ENCODE measurements around the gene ANKS3. TPM values are rescaled to one million over a fixed set of nuclear protein-coding genes. Genes with fewer than 3 reads are reported as not detected.

Gene ANKS3
- polyA plus RNA-seq, 3 donors, result 0.59 to 13.7 (median 0.95) TPM

GRCh38 chr16:4699046-4699556, 35.0 kb downstream of the ANKS3 start:
- H2AFZ ChIP-seq (ENCODE audit: insufficient read depth, low read depth, low read length, poor library complexity, severe bottlenecking), result no peak overlapping the region
- no peak overlapping the region for H3K4me3 ChIP-seq (replicated peaks in 1 of 3; ENCODE audit: low read depth in 2 of 3, low read length in 3 of 3)
- H3K27me3 Mint-ChIP-seq (ENCODE audit: low read depth in 3 of 3), result peaks cover 0 to 2% (median 0%) of the 10 kb centered on the region in 3 donors
- peaks cover 4% of the 10 kb centered on the region for H3K4me1 Mint-ChIP-seq
- intact Hi-C loops (cut with micrococcal nuclease), result no loop called here
- no peak for TF ChIP-seq CTCF (IDR thresholded peaks at IDR 0.05)
- peaks cover 39 to 80% of the 10 kb centered on the region in 2 donors for H3K36me3 Mint-ChIP-seq
- H4K20me1 ChIP-seq (ENCODE audit: insufficient read depth, low read length), result peaks cover 21% of the 10 kb centered on the region
- no peak overlapping the region for H3K27ac ChIP-seq (ENCODE audit: low read depth in 1 of 2, low read length in 2 of 2)
- H3K4me3 Mint-ChIP-seq, result no peak overlapping the region
- H3K9me3 ChIP-seq (replicated peaks in 1 of 2; ENCODE audit: control insufficient read depth in 1 of 2, insufficient read depth in 1 of 2, low read length in 2 of 2), result no peaks in the 10 kb centered on the region
- H3K9ac ChIP-seq (ENCODE audit: insufficient read depth, low read length, poor library complexity, severe bottlenecking), result no peak overlapping the region
- peaks cover 20% of the 10 kb centered on the region for H3K79me2 ChIP-seq (ENCODE audit: insufficient read depth, low read length)
- no peak for DNase-seq
- 93% methylated on average over 17 of the region's 19 CpGs for WGBS (ENCODE audit: insufficient coverage)
- H3K27me3 ChIP-seq (ENCODE audit: control insufficient read depth in 2 of 2, insufficient read depth in 2 of 2, low read length in 2 of 2), result no peaks in the 10 kb centered on the region
- H3K4me2 ChIP-seq (replicated peaks; ENCODE audit: extremely low read depth, low read length, poor library complexity, severe bottlenecking), result no peak overlapping the region
- no peaks in the 10 kb centered on the region for H3K9me3 Mint-ChIP-seq
- peaks cover 63 to 85% of the 10 kb centered on the region in 2 donors for H3K36me3 ChIP-seq (replicated peaks in 1 of 2; ENCODE audit: control insufficient read depth in 1 of 2, insufficient read depth in 2 of 2, low read length in 2 of 2)
- peak overlapping the region in 1 of 7 donors; percentile 25 for H3K27ac Mint-ChIP-seq
- H3K4me1 ChIP-seq (ENCODE audit: control insufficient read depth in 1 of 2, insufficient read depth in 2 of 2, low read length in 2 of 2), result peaks cover 8 to 13% of the 10 kb centered on the region in 2 donors

GRCh38 chr16:4698321-4699045, 35.6 kb downstream of the ANKS3 start:
- intact Hi-C loops (cut with micrococcal nuclease), result no loop called here
- H3K9me3 ChIP-seq (replicated peaks in 1 of 2; ENCODE audit: control insufficient read depth in 1 of 2, insufficient read depth in 1 of 2, low read length in 2 of 2), result no peaks in the 10 kb centered on the region
- no peak overlapping the region for H3K4me3 ChIP-seq (replicated peaks in 1 of 3; ENCODE audit: low read depth in 2 of 3, low read length in 3 of 3)
- peaks cover 60 to 79% of the 10 kb centered on the region in 2 donors for H3K36me3 ChIP-seq (replicated peaks in 1 of 2; ENCODE audit: control insufficient read depth in 1 of 2, insufficient read depth in 2 of 2, low read length in 2 of 2)
- no peak for TF ChIP-seq CTCF (IDR thresholded peaks at IDR 0.05)
- H3K4me1 Mint-ChIP-seq, result peaks cover 4% of the 10 kb centered on the region
- no peaks in the 10 kb centered on the region for H3K9me3 Mint-ChIP-seq
- H3K4me3 Mint-ChIP-seq, result no peak overlapping the region
- H3K79me2 ChIP-seq (ENCODE audit: insufficient read depth, low read length), result peaks cover 26% of the 10 kb centered on the region
- H3K27ac Mint-ChIP-seq, result no peak overlapping the region
- H2AFZ ChIP-seq (ENCODE audit: insufficient read depth, low read depth, low read length, poor library complexity, severe bottlenecking), result no peak overlapping the region
- 94% methylated on average over 30 of the region's 36 CpGs for WGBS (ENCODE audit: insufficient coverage)
- peaks cover 0 to 2% (median 0%) of the 10 kb centered on the region in 3 donors for H3K27me3 Mint-ChIP-seq (ENCODE audit: low read depth in 3 of 3)
- no peak overlapping the region for H3K27ac ChIP-seq (ENCODE audit: low read depth in 1 of 2, low read length in 2 of 2)
- no peak overlapping the region for H3K9ac ChIP-seq (ENCODE audit: insufficient read depth, low read length, poor library complexity, severe bottlenecking)
- peaks cover 8 to 16% of the 10 kb centered on the region in 2 donors for H3K4me1 ChIP-seq (ENCODE audit: control insufficient read depth in 1 of 2, insufficient read depth in 2 of 2, low read length in 2 of 2)
- H3K27me3 ChIP-seq (ENCODE audit: control insufficient read depth in 2 of 2, insufficient read depth in 2 of 2, low read length in 2 of 2), result no peaks in the 10 kb centered on the region
- peaks cover 39 to 76% of the 10 kb centered on the region in 2 donors for H3K36me3 Mint-ChIP-seq
- H4K20me1 ChIP-seq (ENCODE audit: insufficient read depth, low read length), result peaks cover 21% of the 10 kb centered on the region
- no peak overlapping the region for H3K4me2 ChIP-seq (replicated peaks; ENCODE audit: extremely low read depth, low read length, poor library complexity, severe bottlenecking)
- DNase-seq, result no peak
